Neuronal stem cell (in vitro differentiated cells): ENCODE data around the gene OR51V1.

Experiments used
- DNase-seq: peaks from one replicate; pipeline ENCODE4 v3.0.0-alpha.2; 2013; ENCODE audit warnings: low spot score
- H2AFZ ChIP-seq: one replicate; pipeline ENCODE4 v1.6.1; 2013; ENCODE audit warnings: mild to moderate bottlenecking, low read length, inconsistent platforms
- H2AK5ac ChIP-seq: 2 replicates; pipeline ENCODE4 v1.6.1; 2013; ENCODE audit warnings: low read depth, mild to moderate bottlenecking, inconsistent platforms, low read length, moderate library complexity, mixed read lengths
- H2BK120ac ChIP-seq: 2 replicates; pipeline ENCODE4 v1.6.1; 2013; ENCODE audit warnings: low read depth, mild to moderate bottlenecking, inconsistent platforms, low read length, moderate library complexity, mixed read lengths
- H2BK12ac ChIP-seq: one replicate; pipeline ENCODE4 v1.6.1; 2013; ENCODE audit warnings: low read length, inconsistent platforms
- H2BK15ac ChIP-seq: 2 replicates; pipeline ENCODE4 v1.6.1; 2013; ENCODE audit warnings: mild to moderate bottlenecking, low read length, inconsistent platforms, mixed read lengths
- H2BK5ac ChIP-seq: one replicate; pipeline ENCODE4 v1.6.1; 2013; ENCODE audit warnings: inconsistent platforms, mild to moderate bottlenecking, low read length, moderate library complexity
- H3K14ac ChIP-seq: one replicate; pipeline ENCODE4 v1.6.1; 2013; ENCODE audit warnings: low read length, inconsistent platforms
- H3K18ac ChIP-seq: 2 replicates; pipeline ENCODE4 v1.6.1; 2013; ENCODE audit warnings: low read length, inconsistent platforms
- H3K23ac ChIP-seq: 2 replicates; pipeline ENCODE4 v1.6.1; 2013; ENCODE audit warnings: low read depth, mild to moderate bottlenecking, mixed read lengths, low read length, inconsistent platforms; ENCODE audit not compliant: poor library complexity
- H3K27ac ChIP-seq: replicated peaks from 3 replicates; pipeline ENCODE4 v1.5.1; 2013; ENCODE audit warnings: low read length, inconsistent platforms
- H3K27me3 ChIP-seq, 3 experiments: 2 replicates each; pipeline ENCODE4 v1.6.1; 2013; ENCODE audit warnings: low read length in 3 of 3, mild to moderate bottlenecking in 2 of 3, inconsistent platforms in 1 of 3, low read depth in 1 of 3, mixed read lengths in 1 of 3, moderate library complexity in 1 of 3; ENCODE audit not compliant: control insufficient read depth in 3 of 3, insufficient read depth in 3 of 3
- H3K36me3 ChIP-seq, 2 donors: replicated peaks in 1 of 2; 2 replicates each; pipeline ENCODE4 v1.6.1; 2013; ENCODE audit warnings: low read length in 2 of 2; ENCODE audit not compliant: control insufficient read depth in 2 of 2, insufficient read depth in 2 of 2
- H3K4ac ChIP-seq: 2 replicates; pipeline ENCODE4 v1.6.1; 2013; ENCODE audit warnings: inconsistent platforms, mild to moderate bottlenecking, low read length, moderate library complexity
- H3K4me1 ChIP-seq, 2 donors: 1 replicate in 1 of 2; 2 replicates in 1 of 2; pipeline ENCODE4 v1.6.1; 2013; ENCODE audit warnings: low read length in 2 of 2, low read depth in 1 of 2; ENCODE audit not compliant: control insufficient read depth in 2 of 2, insufficient read depth in 1 of 2
- H3K4me2 ChIP-seq: one replicate; pipeline ENCODE4 v1.6.1; 2013; ENCODE audit warnings: mild to moderate bottlenecking, low read length, inconsistent platforms; ENCODE audit not compliant: insufficient read depth, poor library complexity, severe bottlenecking
- H3K4me3 ChIP-seq, 2 donors: 2 replicates each; pipeline ENCODE4 v1.5.1; 2013; ENCODE audit warnings: low read length in 2 of 2, mild to moderate bottlenecking in 2 of 2, inconsistent platforms in 1 of 2, moderate library complexity in 1 of 2
- H3K79me1 ChIP-seq: one replicate; pipeline ENCODE4 v1.6.1; 2013; ENCODE audit warnings: low read depth, mild to moderate bottlenecking, inconsistent platforms, low read length, moderate library complexity
- H3K9ac ChIP-seq: one replicate; pipeline ENCODE4 v1.6.1; 2013; ENCODE audit warnings: mild to moderate bottlenecking, low read depth, low read length, inconsistent platforms; ENCODE audit not compliant: poor library complexity
- H3K9me3 ChIP-seq, 2 donors: replicated peaks in 1 of 2; 2 replicates each; pipeline versions ENCODE3 to v1.6.1; 2013; ENCODE audit warnings: low read length in 2 of 2, mild to moderate bottlenecking in 2 of 2, inconsistent platforms in 1 of 2, low read depth in 1 of 2, mixed read lengths in 1 of 2, moderate library complexity in 1 of 2; ENCODE audit not compliant: control insufficient read depth in 2 of 2, insufficient read depth in 1 of 2
- H4K8ac ChIP-seq: one replicate; pipeline ENCODE4 v1.6.1; 2013; ENCODE audit warnings: low read depth, mild to moderate bottlenecking, inconsistent platforms, low read length, moderate library complexity
- H4K91ac ChIP-seq: one replicate; pipeline ENCODE4 v1.6.1; 2013; ENCODE audit warnings: low read length, low read depth, mild to moderate bottlenecking, inconsistent platforms; ENCODE audit not compliant: poor library complexity
- WGBS, 2 donors: extraction: QIAGEN DNeasy Blood & Tissue Kit; methylation state at CpG; one replicate each; pipeline ENCODE4 v1.1.7; 2013; ENCODE audit warnings: missing lambda C conversion rate in 2 of 2, mixed read lengths in 1 of 2; ENCODE audit not compliant: insufficient read length in 2 of 2, insufficient replicate concordance in 1 of 2; ENCODE audit errors: extremely low coverage in 2 of 2; 5-methylcytosine and 5-hydroxymethylcytosine counted together

The OR51V1 gene

GRCh38 chr11:5154657-5155056, 45.8 kb downstream of the OR51V1 start, which contains the start of gene OR52A1:
TSS of gene OR52A1 (minus strand) at chr11:5154757. CDS start at chr11:5152369, 2,388 bp downstream.
- Histone ChIP-seq H2BK15ac (no peak within 1 kb of the TSS), H3K27me3 (no peaks in the 10 kb centered on the region), H2AK5ac (no peak within 1 kb of the TSS), H4K91ac (no peak within 1 kb of the TSS), H2BK120ac (no peak within 1 kb of the TSS), H3K4ac (no peak within 1 kb of the TSS), H2BK5ac (no peak within 1 kb of the TSS), H3K27ac (no peak within 1 kb of the TSS), H3K23ac (no peak within 1 kb of the TSS), H4K8ac (no peak within 1 kb of the TSS), H3K36me3 (no peaks in the 10 kb centered on the region), H3K18ac (no peak within 1 kb of the TSS), H3K79me1 (no peaks in the 10 kb centered on the region), H3K14ac (no peak within 1 kb of the TSS), H3K4me3 (no peak within 1 kb of the TSS), H2BK12ac (no peak within 1 kb of the TSS), H2AFZ (no peak within 1 kb of the TSS), H3K4me2 (no peak within 1 kb of the TSS), H3K9me3 (no peaks in the 10 kb centered on the region), H3K9ac (no peak within 1 kb of the TSS), H3K4me1 (no peaks in the 10 kb centered on the region)
- no CpG with 5 or more reads among the region's 3 CpGs for WGBS, 2 donors
- DNase-seq = no peak

- H2BK5ac ChIP-seq = no peak overlapping the region
- H3K79me1 ChIP-seq = no peaks in the 10 kb centered on the region
- no peak overlapping the region for H3K18ac ChIP-seq
- H3K4me2 ChIP-seq = no peak overlapping the region
- no peaks in the 10 kb centered on the region for H3K4me1 ChIP-seq
- H3K4me3 ChIP-seq = no peak overlapping the region
- DNase-seq = no peak
- no peaks in the 10 kb centered on the region for H3K9me3 ChIP-seq
- H2BK12ac ChIP-seq = no peak overlapping the region
- H4K91ac ChIP-seq = no peak overlapping the region
- no CpG with 5 or more reads among the region's 3 CpGs for WGBS, 2 donors
- H3K36me3 ChIP-seq = no peaks in the 10 kb centered on the region
- no peak overlapping the region for H3K14ac ChIP-seq
- no peak overlapping the region for H3K9ac ChIP-seq
- H2AK5ac ChIP-seq = no peak overlapping the region
- H3K27ac ChIP-seq = no peak overlapping the region
- H3K23ac ChIP-seq = no peak overlapping the region
- no peaks in the 10 kb centered on the region for H3K27me3 ChIP-seq
- H3K4ac ChIP-seq = no peak overlapping the region
- H4K8ac ChIP-seq = no peak overlapping the region
- no peak overlapping the region for H2BK15ac ChIP-seq
- H2AFZ ChIP-seq = no peak overlapping the region
- no peak overlapping the region for H2BK120ac ChIP-seq
Measured at GRCh38 chr11:5153574-5154431, 46.7 kb downstream of the OR51V1 start.

- H3K36me3 ChIP-seq = no peaks in the 10 kb centered on the region
- H3K4me3 ChIP-seq = no peak overlapping the region
- no peak overlapping the region for H2AFZ ChIP-seq
- no peaks in the 10 kb centered on the region for H3K79me1 ChIP-seq
- WGBS, 2 donors = no CpG with 5 or more reads among the region's 3 CpGs
- H2BK5ac ChIP-seq = no peak overlapping the region
- H2BK15ac ChIP-seq = no peak overlapping the region
- H3K9me3 ChIP-seq = no peaks in the 10 kb centered on the region
- H3K23ac ChIP-seq = no peak overlapping the region
- H3K18ac ChIP-seq = no peak overlapping the region
- DNase-seq = no peak
- H3K4ac ChIP-seq = no peak overlapping the region
- no peak overlapping the region for H2BK12ac ChIP-seq
- no peak overlapping the region for H3K14ac ChIP-seq
- no peak overlapping the region for H2AK5ac ChIP-seq
- no peaks in the 10 kb centered on the region for H3K27me3 ChIP-seq
- H3K9ac ChIP-seq = no peak overlapping the region
- no peak overlapping the region for H2BK120ac ChIP-seq
- H4K91ac ChIP-seq = no peak overlapping the region
- H3K4me1 ChIP-seq = no peaks in the 10 kb centered on the region
- H3K27ac ChIP-seq = no peak overlapping the region
- no peak overlapping the region for H4K8ac ChIP-seq
- H3K4me2 ChIP-seq = no peak overlapping the region
Measured at GRCh38 chr11:5151713-5152153, 48.7 kb downstream of the OR51V1 start.
